Heart right ventricle (tissue), 16 donors: Measurements from ENCODE around the gene SLC7A11. TPM values are rescaled to one million over a fixed set of nuclear protein-coding genes. Genes with fewer than 3 reads are reported as not detected.

ENCODE experiments used
- ATAC-seq, 8 donors: fragments of 200-7000 bp; cut with Tn5 transposase; one replicate each; pipeline ENCODE4 v1.9.1; 2020; ENCODE audit warnings: mild to moderate bottlenecking in 8 of 8, moderate library complexity in 8 of 8, moderate number of reproducible peaks in 1 of 8
- DNase-seq, 2 donors: peaks; one replicate each; pipeline ENCODE4 v3.0.0-alpha.2; 2020
- H3K27ac ChIP-seq, 10 donors: fragments of 200-600 bp; sonication (generic) in 2 of 10; one replicate each; pipeline versions ENCODE4 v1.5.0 to v1.8.0; 2020 to 2022; ENCODE audit warnings: mild to moderate bottlenecking in 3 of 10
- H3K27me3 ChIP-seq, 7 donors: fragments of 200-600 bp; one replicate each; pipeline ENCODE4 v1.8.0; 2021 to 2022; ENCODE audit warnings: mild to moderate bottlenecking in 2 of 7
- H3K36me3 ChIP-seq, 9 donors: fragments of 200-600 bp; sonication (generic) in 1 of 9; one replicate each; pipeline versions ENCODE4 v1.5.0 to v1.8.0; 2020 to 2022; ENCODE audit warnings: mild to moderate bottlenecking in 2 of 9
- H3K4me1 ChIP-seq, 9 donors: fragments of 200-600 bp; sonication (generic) in 1 of 9; one replicate each; pipeline versions ENCODE4 v1.5.0 to v1.8.0; 2020 to 2022; ENCODE audit warnings: mild to moderate bottlenecking in 4 of 9
- H3K4me3 ChIP-seq, 10 donors: fragments of 200-600 bp; sonication (generic) in 2 of 10; one replicate each; pipeline versions ENCODE4 v1.5.0 to v1.8.0; 2020 to 2022; ENCODE audit warnings: mild to moderate bottlenecking in 7 of 10, moderate library complexity in 2 of 10
- H3K9me3 ChIP-seq, 11 donors: fragments of 200-600 bp in 10 of 11; sonication (generic) in 2 of 11; one replicate each; pipeline versions ENCODE4 v1.5.0 to v1.8.0; 2013 to 2022; ENCODE audit warnings: mild to moderate bottlenecking in 2 of 11, control low read depth in 1 of 11, moderate library complexity in 1 of 11
- CTCF ChIP-seq, 9 donors: fragments of 200-600 bp; sonication (generic) in 2 of 9; IDR thresholded peaks; one replicate each; pipeline versions ENCODE4 v1.5.0 to v1.8.0; 2021 to 2022; ENCODE audit warnings: antibody characterized with exemption in 9 of 9, mild to moderate bottlenecking in 5 of 9, moderate library complexity in 1 of 9
- WGBS, 2 donors: extraction: QIAGEN DNeasy Blood & Tissue Kit; methylation state at CpG; one replicate each; pipeline ENCODE4 v1.1.7; 2013; ENCODE audit warnings: inconsistent platforms in 1 of 2; 5-methylcytosine and 5-hydroxymethylcytosine counted together
- intact Hi-C, 10 donors: fragments of 100-400 bp; cut with DNase I; formaldehyde crosslinking; loops; one replicate each; pipeline versions ENCODE4 v1.11.1 to v1.14.2; 2022
- polyA plus RNA-seq, 2 donors: library from polyadenylated mRNA; stranded (reverse); fragments of 200-250 nt; gene quantifications; one replicate each; pipeline ENCODE4 v1.2.3, GENCODE V29; 2013
- total RNA-seq, 10 donors: library from RNA; stranded (reverse); fragmentation: NEBNext Ultra II Directional in 3 of 10; extraction: Animal tissue kit (Norgen Biotek cat#: 25700) in 3 of 10; gene quantifications; one replicate each; pipeline versions ENCODE4 v1.2.1 to v1.2.4, GENCODE V29; 2021 to 2023
- donor health status: Arrhythmogenic right ventricular cardiomyopathy.
- donor health status: ischemic (EF 13 %, LVEDD 7.1; RV severe dilation, severe dysfunction).
- donor health status: healthy with polysubstance abuse.
- donor health status: DM: no; HTN: yes; CAD: no.
- donor health status: DM: no; HTN: no; CAD: no.
- donor health status: ischemic (EF 25% LVEDD 6.9; RV normal size, moderate dysfunction).
- donor health status: ischemic (EF 25% LVEDD 5.7; RV mildly dilated, moderate dysfunction).
- donor health status: healthy.
- donor health status: DM: yes; HTN: yes; CAD: no.
- donor health status: Ischemic cardiomyopathy.
- donor health status: ischemic (EF 35%, LVEDD 5.7; RV mildly dilated, moderate dysfunction).
- donor health status: nonischemic (EF 11% LVEDD 7.7; RV severe dilation, severe dysfunction).
- donor health status: DM: yes; HTN: yes; CAD: no.
- donor health status: PGD.
- donor health status: ischemic (EF 29% LVEDD 5.4; RV normal size, mild dysfunction).
- donor health status: nonischemic (EF 23%, LVEDD 6.1; RV moderate dilation, normal function).

Gene SLC7A11
- total and polyA plus RNA-seq, 12 donors, result 0.05 to 1.2 (median 0.12) TPM

- H3K36me3 ChIP-seq, result no peaks in the 10 kb centered on the region
- intact Hi-C loops, result loop anchor here in 3 of 10 donors (5.0 to 10.0 kb wide), 3 partner anchors 208 to 483 kb away; no protein-coding TSS in a partner anchor
- DNase-seq, result no peak
- ATAC-seq, result peak in 1 of 8 donors; percentile 50
- no peaks in the 10 kb centered on the region for H3K9me3 ChIP-seq
- H3K27ac ChIP-seq, result peak overlapping the region in 2 of 10 donors; percentile 1 to 7
- 48 to 51% methylated on average over 5 of the region's 5 CpGs for WGBS, 2 donors
- TF ChIP-seq CTCF (IDR thresholded peaks at IDR 0.05), result no peak
- H3K4me3 ChIP-seq, result no peak overlapping the region
- H3K27me3 ChIP-seq, result no peaks in the 10 kb centered on the region
- peaks cover 0 to 7% (median 0%) of the 10 kb centered on the region in 9 donors for H3K4me1 ChIP-seq
Observed at GRCh38 chr4:138199568-138200235, 42.4 kb downstream of the SLC7A11 start.

- Histone ChIP-seq H3K36me3 (no peaks in the 10 kb centered on the region), H3K4me3 (no peak overlapping the region), H3K27me3 (no peaks in the 10 kb centered on the region), H3K27ac (peak overlapping the region in 1 of 10 donors; percentile 25), H3K9me3 (no peaks in the 10 kb centered on the region), H3K4me1 (peaks cover 0 to 7% (median 0%) of the 10 kb centered on the region in 9 donors)
- WGBS, 2 donors, result 38 to 61% methylated on average over 3 of the region's 3 CpGs
- intact Hi-C loops, result loop anchor here in 3 of 10 donors (5.0 to 10.0 kb wide), 3 partner anchors 211 to 486 kb away; no protein-coding TSS in a partner anchor
- DNase-seq (no peak), ATAC-seq (peak in 6 of 8 donors; percentile 25 to 86 (median 59))
- TF ChIP-seq CTCF (IDR thresholded peaks at IDR 0.05), result no peak
Observed at GRCh38 chr4:138196153-138196552, 46.0 kb downstream of the SLC7A11 start.

- ATAC-seq (peak in 1 of 8 donors; percentile 71), DNase-seq (no peak)
- Histone ChIP-seq H3K27ac (peak overlapping the region in 1 of 10 donors; percentile 23), H3K36me3 (no peaks in the 10 kb centered on the region), H3K27me3 (no peaks in the 10 kb centered on the region), H3K9me3 (no peaks in the 10 kb centered on the region), H3K4me3 (no peak overlapping the region), H3K4me1 (peaks cover 0 to 18% (median 0%) of the 10 kb centered on the region in 9 donors)
- WGBS, 2 donors, result 84 to 85% methylated on average over 1 of the region's 1 CpG
- no peak for TF ChIP-seq CTCF (IDR thresholded peaks at IDR 0.05)
- intact Hi-C loops, result loop anchor here in 1 of 10 donors (10.0 kb wide), 1 partner anchor 471 kb away; no protein-coding TSS in a partner anchor
Observed at GRCh38 chr4:138193963-138194362, 48.2 kb downstream of the SLC7A11 start.

DNA sequence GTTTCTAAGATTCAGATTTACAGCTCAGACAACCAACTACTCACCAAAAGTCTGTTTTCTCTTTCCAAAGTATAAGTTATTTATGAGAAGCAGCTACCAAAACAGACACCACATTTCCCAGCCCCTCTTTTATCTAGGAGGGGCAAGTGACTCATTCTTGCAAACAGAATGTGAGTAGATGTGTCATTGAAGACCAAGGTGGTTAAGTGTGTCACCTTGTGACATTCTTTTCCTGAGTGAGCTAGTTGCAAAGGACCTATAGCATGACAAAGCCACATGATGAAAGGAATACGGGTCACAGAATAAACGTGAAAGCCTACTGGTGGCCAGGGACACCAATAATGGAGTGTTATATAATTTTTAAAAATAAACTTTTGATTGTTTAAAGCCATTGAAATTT, 50.0 kb downstream of the SLC7A11 start:
- ATAC-seq (no peak), DNase-seq (no peak)
- intact Hi-C loops, result loop anchor here in 1 of 10 donors (10.0 kb wide), 1 partner anchor 473 kb away; no protein-coding TSS in a partner anchor
- Histone ChIP-seq H3K27me3 (no peaks in the 10 kb centered on the region), H3K36me3 (no peaks in the 10 kb centered on the region), H3K27ac (no peak overlapping the region), H3K9me3 (no peaks in the 10 kb centered on the region), H3K4me3 (no peak overlapping the region), H3K4me1 (peaks cover 0 to 24% (median 0%) of the 10 kb centered on the region in 9 donors)
- TF ChIP-seq CTCF (IDR thresholded peaks at IDR 0.05), result no peak
- WGBS, 2 donors, result 77 to 79% methylated on average over 2 of the region's 2 CpGs
